C4-2B (cell line): Measurements from ENCODE around the gene NGLY1.

Experiments
- H3K27ac ChIP-seq: fragments of 450-650 bp; 2 replicates; pipeline ENCODE4 v1.5.1; 2017
- ZFX ChIP-seq: fragments of 450-650 bp; IDR thresholded peaks from 2 replicates; pipeline ENCODE4 v1.6.1; 2017
- TF ChIP-seq, protein P1 (sequence below): fragments of 450-650 bp; conservative IDR thresholded peaks from 2 replicates; pipeline ENCODE4 v1.5.1; 2017; ENCODE audit warnings: mild to moderate bottlenecking

The NGLY1 gene

DNA sequence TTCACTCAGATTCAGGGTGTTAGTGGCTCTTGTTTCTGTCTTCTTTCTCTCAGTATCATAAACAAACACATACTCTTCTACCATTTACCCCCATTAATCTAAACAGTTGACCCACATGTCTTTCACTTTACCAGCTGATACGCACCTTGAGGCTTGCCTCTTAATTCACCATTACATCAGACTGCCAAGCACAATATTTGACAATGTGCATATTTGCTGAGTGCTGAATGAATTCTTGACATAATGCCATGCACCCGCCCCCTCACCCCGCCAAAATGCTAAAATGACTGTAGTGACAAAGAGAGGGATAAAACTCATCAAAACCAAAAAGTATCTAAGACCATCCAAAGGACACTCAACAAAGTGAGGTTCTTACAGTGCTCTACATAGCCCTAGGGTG is 57.4 kb downstream of the NGLY1 start:
- TF ChIP-seq, protein P1, sequence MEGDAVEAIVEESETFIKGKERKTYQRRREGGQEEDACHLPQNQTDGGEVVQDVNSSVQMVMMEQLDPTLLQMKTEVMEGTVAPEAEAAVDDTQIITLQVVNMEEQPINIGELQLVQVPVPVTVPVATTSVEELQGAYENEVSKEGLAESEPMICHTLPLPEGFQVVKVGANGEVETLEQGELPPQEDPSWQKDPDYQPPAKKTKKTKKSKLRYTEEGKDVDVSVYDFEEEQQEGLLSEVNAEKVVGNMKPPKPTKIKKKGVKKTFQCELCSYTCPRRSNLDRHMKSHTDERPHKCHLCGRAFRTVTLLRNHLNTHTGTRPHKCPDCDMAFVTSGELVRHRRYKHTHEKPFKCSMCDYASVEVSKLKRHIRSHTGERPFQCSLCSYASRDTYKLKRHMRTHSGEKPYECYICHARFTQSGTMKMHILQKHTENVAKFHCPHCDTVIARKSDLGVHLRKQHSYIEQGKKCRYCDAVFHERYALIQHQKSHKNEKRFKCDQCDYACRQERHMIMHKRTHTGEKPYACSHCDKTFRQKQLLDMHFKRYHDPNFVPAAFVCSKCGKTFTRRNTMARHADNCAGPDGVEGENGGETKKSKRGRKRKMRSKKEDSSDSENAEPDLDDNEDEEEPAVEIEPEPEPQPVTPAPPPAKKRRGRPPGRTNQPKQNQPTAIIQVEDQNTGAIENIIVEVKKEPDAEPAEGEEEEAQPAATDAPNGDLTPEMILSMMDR: no peak
- TF ChIP-seq ZFX: no peak
- no peak overlapping the region for H3K27ac ChIP-seq

DNA sequence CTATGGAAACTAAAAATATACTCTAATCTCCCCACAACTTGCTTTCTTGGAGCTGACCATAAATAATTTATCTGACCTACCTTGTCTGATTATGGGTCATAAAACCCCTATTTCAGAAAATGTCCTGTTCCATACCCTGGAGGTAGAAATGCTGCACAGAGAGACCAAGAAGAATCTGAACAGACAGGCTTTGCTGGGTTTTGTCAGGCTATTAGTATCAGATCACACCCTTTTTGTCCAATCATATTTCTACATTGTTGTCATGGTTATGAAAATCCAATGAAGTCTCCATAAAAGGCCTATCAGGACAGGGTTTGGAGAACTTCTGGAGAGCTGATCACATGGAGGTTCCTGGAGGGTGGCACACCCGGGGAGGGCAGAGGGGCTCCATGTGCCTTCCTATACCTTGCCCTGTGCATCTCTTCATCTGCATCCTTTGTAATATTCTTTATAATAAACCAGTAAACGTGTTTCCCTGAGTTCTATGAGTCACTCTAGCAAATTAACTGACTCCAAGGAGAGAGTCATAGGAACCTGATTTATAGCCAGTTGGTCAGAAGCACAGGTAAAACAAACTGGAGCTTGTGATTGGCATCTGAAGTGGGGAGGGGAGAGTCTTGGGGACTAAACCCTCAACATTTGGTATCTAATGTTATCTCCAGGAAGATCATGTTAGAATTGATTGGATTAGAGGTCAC is 58.1 kb downstream of the NGLY1 start:
- H3K27ac ChIP-seq: no peak overlapping the region
- no peak for TF ChIP-seq ZFX
- TF ChIP-seq, protein P1: no peak

DNA sequence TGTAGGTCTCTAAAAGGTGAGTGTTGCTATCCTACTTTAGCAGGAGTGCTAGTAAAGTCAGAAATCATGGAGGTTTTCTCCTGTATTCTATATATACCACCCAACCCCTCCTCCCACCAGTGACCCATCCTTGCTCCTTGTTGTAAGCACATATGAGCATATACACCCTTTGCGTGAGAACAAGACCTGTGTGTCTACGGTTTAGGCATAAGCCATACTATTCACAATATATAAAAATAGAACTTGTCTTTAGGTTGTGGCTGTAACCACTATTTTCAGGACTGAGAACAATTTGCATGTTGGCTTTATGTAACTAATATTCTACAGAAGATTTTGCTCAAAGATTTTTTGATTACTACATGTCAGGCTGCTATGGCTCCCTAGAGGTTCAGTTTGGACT is 59.4 kb downstream of the NGLY1 start:
- TF ChIP-seq ZFX: no peak
- TF ChIP-seq, protein P1: no peak
- H3K27ac ChIP-seq: no peak overlapping the region

DNA sequence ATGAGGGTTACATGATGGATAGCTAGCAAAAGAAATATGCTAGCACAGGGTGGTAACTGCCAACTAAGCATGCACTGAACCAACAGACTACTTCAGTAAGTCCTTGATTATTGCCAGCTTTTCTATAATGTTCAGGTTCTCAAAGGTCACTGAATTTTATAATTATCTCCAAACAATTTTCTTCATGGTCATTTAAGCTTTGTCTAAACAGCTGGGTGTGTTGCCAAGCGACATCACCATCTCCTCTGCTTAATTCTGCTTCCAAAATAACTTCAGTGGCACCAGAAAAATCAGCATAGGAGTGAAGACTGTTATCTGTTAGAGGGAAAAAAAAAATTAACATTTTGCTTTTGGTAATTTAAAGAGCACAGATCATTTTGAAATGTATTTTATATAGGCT is 63.9 kb downstream of the NGLY1 start:
- TF ChIP-seq, protein P1: no peak
- TF ChIP-seq ZFX: no peak
- H3K27ac ChIP-seq: no peak overlapping the region

DNA sequence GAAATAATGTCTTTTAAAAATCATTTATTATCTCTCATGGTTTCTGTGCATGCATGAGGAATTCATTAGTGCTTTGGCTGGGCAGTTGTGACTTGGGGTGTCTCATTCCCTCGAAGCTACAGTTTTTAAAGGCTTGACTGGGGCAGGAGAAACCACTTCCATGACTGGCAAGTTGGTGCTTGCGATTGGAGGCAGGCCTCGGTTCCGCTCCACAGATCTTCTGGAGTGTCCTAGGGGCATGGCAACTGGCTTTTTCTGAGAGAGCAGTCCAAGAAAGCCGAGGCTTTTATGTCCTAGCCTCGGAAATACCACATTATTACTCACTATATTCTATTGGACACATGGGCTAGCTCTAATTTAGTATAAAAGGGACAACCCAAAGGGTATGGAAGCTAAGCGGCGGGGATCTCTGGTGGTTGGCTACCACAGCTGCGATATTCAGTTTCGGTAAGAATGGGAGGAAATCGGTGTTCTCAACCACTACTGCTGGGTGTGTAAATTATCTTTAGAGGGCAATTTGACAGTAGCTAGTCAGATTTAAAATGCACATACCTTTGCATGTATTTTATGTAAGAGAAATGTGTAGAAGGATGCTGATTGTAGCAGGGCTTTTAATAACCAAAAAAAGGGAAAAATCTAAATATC is 69.8 kb downstream of the NGLY1 start:
- H3K27ac ChIP-seq: no peak overlapping the region
- TF ChIP-seq, protein P1: no peak
- TF ChIP-seq ZFX: no peak

DNA sequence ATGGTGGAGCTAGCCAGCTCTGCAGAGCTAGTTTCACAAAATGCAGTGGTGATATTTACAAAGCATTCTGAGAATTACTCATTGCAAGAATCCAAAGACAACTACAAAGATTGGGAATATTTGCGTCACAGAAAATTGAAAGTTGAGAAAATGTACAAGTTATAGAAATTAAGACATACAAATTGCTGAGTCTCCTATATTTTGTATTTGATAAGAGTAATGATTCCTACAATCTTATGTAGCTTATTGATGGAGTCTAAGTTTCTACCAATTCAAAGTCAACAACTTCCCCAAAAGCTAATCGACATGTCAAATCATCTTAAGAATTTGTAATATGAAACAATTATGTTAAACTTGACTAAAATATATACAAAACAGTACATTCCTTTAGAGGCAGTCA is 72.2 kb downstream of the NGLY1 start:
- TF ChIP-seq, protein P1: no peak
- no peak for TF ChIP-seq ZFX

DNA sequence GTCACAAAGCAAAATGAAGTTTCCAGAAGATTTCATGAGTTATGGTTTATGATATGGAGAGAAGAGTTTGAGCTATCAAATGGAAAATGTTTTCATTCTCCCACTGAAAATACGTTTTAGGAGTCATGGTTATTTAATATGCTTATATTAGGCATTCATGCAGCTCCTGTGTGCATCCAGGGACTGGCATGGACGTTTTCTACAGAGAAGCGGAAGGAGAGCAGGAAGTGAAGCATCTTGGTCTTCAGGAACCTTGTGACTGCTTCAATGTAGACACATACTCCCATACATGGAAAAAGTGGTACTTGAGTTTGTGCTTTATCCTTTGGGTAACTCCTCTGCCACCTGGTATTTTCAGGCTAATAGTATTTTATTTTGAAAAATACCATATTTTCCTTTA is 75.2 kb downstream of the NGLY1 start:
- no peak overlapping the region for H3K27ac ChIP-seq
- TF ChIP-seq, protein P1: no peak
- TF ChIP-seq ZFX: no peak

More for the DNA sequence above, 72.2 kb downstream of the NGLY1 start:
- no peak overlapping the region for H3K27ac ChIP-seq
